ENCODE results near the gene THAP12. TPM values are rescaled to one million over a fixed set of nuclear protein-coding genes. Genes with fewer than 3 reads are reported as not detected.

The THAP12 gene
- total and polyA plus RNA-seq, 2 donors (not counting 1 experiment from before 2014, with no cell fraction given) = 16.8 to 55.6 TPM

- Histone ChIP-seq H3K4me3 (ENCODE audit: control extremely low read depth in 1 of 5, extremely low read depth in 1 of 5, insufficient read depth in 1 of 5, low read depth in 2 of 5, low read length in 4 of 5) (no peak overlapping the region), H3K4me2 (replicated peaks; ENCODE audit: low read depth, low read length, poor library complexity, severe bottlenecking) (no peak overlapping the region), H2AFZ (ENCODE audit: insufficient read depth, low read depth, low read length, poor library complexity, severe bottlenecking) (no peak overlapping the region), H3K9ac (ENCODE audit: low read length) (no peak overlapping the region), H3K36me3 (replicated peaks in 1 of 2; ENCODE audit: control extremely low read depth in 1 of 2, control insufficient read depth in 1 of 2, extremely low read depth in 1 of 2, insufficient read depth in 2 of 2, low read length in 1 of 2) (no peaks in the 10 kb centered on the region), H3K27ac (ENCODE audit: low read length in 2 of 2) (no peak overlapping the region), H3K9me3 (ENCODE audit: control extremely low read depth in 1 of 3, control insufficient read depth in 2 of 3, insufficient read depth in 1 of 3, low read length in 2 of 3) (no peaks in the 10 kb centered on the region), H3K79me2 (ENCODE audit: control insufficient read depth, insufficient read depth, low read length) (no peaks in the 10 kb centered on the region), H3K27me3 (replicated peaks in 1 of 4; ENCODE audit: control extremely low read depth in 1 of 4, control insufficient read depth in 3 of 4, insufficient read depth in 4 of 4, low read length in 3 of 4) (no peaks in the 10 kb centered on the region), H3K4me1 (ENCODE audit: control insufficient read depth in 2 of 2, insufficient read depth in 2 of 2, low read length in 2 of 2) (no peaks in the 10 kb centered on the region), H4K20me1 (ENCODE audit: control insufficient read depth, insufficient read depth, low read length, poor library complexity, severe bottlenecking) (no peaks in the 10 kb centered on the region)
- Mint-ChIP-seq H3K9me3 (ENCODE audit: insufficient read depth) (no peaks in the 10 kb centered on the region), H3K4me3 (no peak overlapping the region), H3K4me1 (peaks cover 8% of the 10 kb centered on the region), H3K27ac (no peak overlapping the region), H3K27me3 (no peaks in the 10 kb centered on the region)
- CTCF ChIA-PET = no interaction called here
- no peak for DNase-seq
- intact Hi-C loops (cut with micrococcal nuclease) = no loop called here
- POLR2A ChIA-PET = no interaction called here
- TF ChIP-seq CTCF (IDR thresholded peaks at IDR 0.05) = no peak
- no peak for TF ChIP-seq EZH2 (IDR thresholded peaks at IDR 0.05; ENCODE audit: borderline replicate concordance, insufficient read depth, low read depth, low read length, poor library complexity, severe bottlenecking)
- no CpG with 5 or more reads among the region's 1 CpG for WGBS (ENCODE audit: insufficient coverage)
- ATAC-seq (ENCODE audit: low read depth) = no peak
These were observed 11.9 kb upstream of the THAP12 start for GRCh38 chr11:76392870-76393269.

DNA sequence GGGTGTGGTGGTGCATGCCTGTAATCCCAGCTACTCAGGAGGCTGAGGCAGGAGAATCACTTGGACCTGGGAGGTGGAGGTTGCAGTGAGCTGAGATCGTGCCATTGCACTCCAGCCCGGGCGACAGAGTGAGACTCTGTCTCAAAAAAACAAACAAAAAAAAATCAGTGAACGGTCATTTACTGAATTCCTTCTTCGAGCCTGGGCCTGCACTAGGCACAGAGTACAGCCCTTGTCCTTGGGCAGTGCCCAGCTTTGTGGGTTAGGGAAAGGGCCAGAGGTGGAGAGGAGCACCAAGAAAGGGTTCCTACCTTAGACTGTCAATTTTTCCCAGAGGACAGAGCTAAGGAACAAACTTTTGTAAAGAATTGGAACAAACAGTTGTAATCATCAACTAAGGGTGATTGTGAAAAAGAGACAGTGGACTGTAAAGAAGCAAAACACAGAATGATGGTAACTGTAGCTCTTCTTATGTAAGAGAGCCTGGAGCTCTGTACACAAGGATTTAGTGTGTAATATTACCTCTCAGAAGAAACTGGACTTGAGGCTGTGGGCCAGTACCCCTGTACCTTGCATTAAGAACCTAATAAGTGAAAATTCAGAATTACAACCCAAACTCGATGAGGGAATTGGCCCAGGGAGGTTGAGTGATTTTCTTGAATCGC, 11.0 kb upstream of the THAP12 start:
- Mint-ChIP-seq H3K27ac (no peak overlapping the region), H3K4me1 (peaks cover 8% of the 10 kb centered on the region), H3K4me3 (no peak overlapping the region), H3K9me3 (ENCODE audit: insufficient read depth) (no peaks in the 10 kb centered on the region), H3K27me3 (no peaks in the 10 kb centered on the region)
- intact Hi-C loops (cut with micrococcal nuclease) = no loop called here
- no peak overlapping the region for H3K4me2 ChIP-seq (replicated peaks; ENCODE audit: low read depth, low read length, poor library complexity, severe bottlenecking)
- 100% methylated on average over 4 of the region's 7 CpGs for WGBS (ENCODE audit: insufficient coverage)
- H3K27ac ChIP-seq (ENCODE audit: low read length in 2 of 2) = no peak overlapping the region
- ATAC-seq (ENCODE audit: low read depth) (no peak), DNase-seq (no peak)
- H3K9me3 ChIP-seq (ENCODE audit: control extremely low read depth in 1 of 3, control insufficient read depth in 2 of 3, insufficient read depth in 1 of 3, low read length in 2 of 3) = no peaks in the 10 kb centered on the region
- H4K20me1 ChIP-seq (ENCODE audit: control insufficient read depth, insufficient read depth, low read length, poor library complexity, severe bottlenecking) = no peaks in the 10 kb centered on the region
- H3K36me3 ChIP-seq (replicated peaks in 1 of 2; ENCODE audit: control extremely low read depth in 1 of 2, control insufficient read depth in 1 of 2, extremely low read depth in 1 of 2, insufficient read depth in 2 of 2, low read length in 1 of 2) = no peaks in the 10 kb centered on the region
- POLR2A ChIA-PET = no interaction called here
- H3K4me1 ChIP-seq (ENCODE audit: control insufficient read depth in 2 of 2, insufficient read depth in 2 of 2, low read length in 2 of 2) = no peaks in the 10 kb centered on the region
- H3K4me3 ChIP-seq (ENCODE audit: control extremely low read depth in 1 of 5, extremely low read depth in 1 of 5, insufficient read depth in 1 of 5, low read depth in 2 of 5, low read length in 4 of 5) = no peak overlapping the region
- no peaks in the 10 kb centered on the region for H3K27me3 ChIP-seq (replicated peaks in 1 of 4; ENCODE audit: control extremely low read depth in 1 of 4, control insufficient read depth in 3 of 4, insufficient read depth in 4 of 4, low read length in 3 of 4)
- CTCF ChIA-PET = no interaction called here
- no peak overlapping the region for H3K9ac ChIP-seq (ENCODE audit: low read length)
- TF ChIP-seq EZH2 (IDR thresholded peaks at IDR 0.05; ENCODE audit: borderline replicate concordance, insufficient read depth, low read depth, low read length, poor library complexity, severe bottlenecking) = no peak
- TF ChIP-seq CTCF (IDR thresholded peaks at IDR 0.05) = no peak
- H2AFZ ChIP-seq (ENCODE audit: insufficient read depth, low read depth, low read length, poor library complexity, severe bottlenecking) = no peak overlapping the region
- H3K79me2 ChIP-seq (ENCODE audit: control insufficient read depth, insufficient read depth, low read length) = no peaks in the 10 kb centered on the region

Measured in B cell (primary cell).